Thymus (tissue), 14 donors: ENCODE data around the gene SSX2IP. TPM values are rescaled to one million over a fixed set of nuclear protein-coding genes. Genes with fewer than 3 reads are reported as not detected.
A peak's percentile ranks its signal among the peaks of the same experiment; 100 is the strongest.

Source experiments
- DNase-seq, 9 donors: peaks; one replicate each; pipeline ENCODE4 v3.0.0-alpha.2; 2013; ENCODE audit warnings: low spot score in 9 of 9, low read depth in 6 of 9, missing footprints in 1 of 9
- H3K27ac ChIP-seq, 2 donors: one replicate each; pipeline ENCODE4 v1.5.1; 2013; ENCODE audit warnings: control low read depth in 1 of 2, low read depth in 1 of 2, low read length in 1 of 2, mild to moderate bottlenecking in 1 of 2, moderate library complexity in 1 of 2
- H3K27me3 ChIP-seq, 2 donors: one replicate each; pipeline ENCODE4 v1.5.1; 2013; ENCODE audit warnings: low read length in 1 of 2; ENCODE audit not compliant: control insufficient read depth in 2 of 2, insufficient read depth in 1 of 2
- H3K36me3 ChIP-seq, 2 donors: one replicate each; pipeline ENCODE4 v1.5.1; 2013; ENCODE audit warnings: low read length in 1 of 2, mild to moderate bottlenecking in 1 of 2, moderate library complexity in 1 of 2; ENCODE audit not compliant: control insufficient read depth in 2 of 2, insufficient read depth in 2 of 2
- H3K4me1 ChIP-seq, 2 donors: one replicate each; pipeline ENCODE4 v1.5.1; 2013; ENCODE audit warnings: low read length in 2 of 2; ENCODE audit not compliant: control insufficient read depth in 2 of 2, insufficient read depth in 2 of 2
- H3K4me3 ChIP-seq, 2 donors: one replicate each; pipeline ENCODE4 v1.5.1; 2013; ENCODE audit warnings: low read length in 2 of 2, control low read depth in 1 of 2, mild to moderate bottlenecking in 1 of 2
- H3K9me3 ChIP-seq, 2 donors: one replicate each; pipeline ENCODE4 v1.5.1; 2013; ENCODE audit warnings: low read length in 1 of 2, mild to moderate bottlenecking in 1 of 2; ENCODE audit not compliant: control insufficient read depth in 2 of 2, insufficient read depth in 1 of 2
- WGBS: extraction: QIAGEN DNeasy Blood & Tissue Kit; methylation state at CpG from one replicate; pipeline ENCODE4 v1.1.7; 2013; 5-methylcytosine and 5-hydroxymethylcytosine counted together
- long read RNA-seq, 10 donors: transcript quantifications; one replicate each; lab custom pipeline, GENCODE V29; 2026
- polyA plus RNA-seq: library from polyadenylated mRNA; stranded (reverse); fragments of 200-250 nt; gene quantifications from one replicate; pipeline ENCODE4 v1.2.3, GENCODE V29; 2013
- total RNA-seq: library from RNA; stranded (reverse); fragments of 120-200 nt; gene quantifications from one replicate; pipeline ENCODE4 v1.2.4, GENCODE V29; 2013
- donor health status: healthy.

The SSX2IP gene, protein sequence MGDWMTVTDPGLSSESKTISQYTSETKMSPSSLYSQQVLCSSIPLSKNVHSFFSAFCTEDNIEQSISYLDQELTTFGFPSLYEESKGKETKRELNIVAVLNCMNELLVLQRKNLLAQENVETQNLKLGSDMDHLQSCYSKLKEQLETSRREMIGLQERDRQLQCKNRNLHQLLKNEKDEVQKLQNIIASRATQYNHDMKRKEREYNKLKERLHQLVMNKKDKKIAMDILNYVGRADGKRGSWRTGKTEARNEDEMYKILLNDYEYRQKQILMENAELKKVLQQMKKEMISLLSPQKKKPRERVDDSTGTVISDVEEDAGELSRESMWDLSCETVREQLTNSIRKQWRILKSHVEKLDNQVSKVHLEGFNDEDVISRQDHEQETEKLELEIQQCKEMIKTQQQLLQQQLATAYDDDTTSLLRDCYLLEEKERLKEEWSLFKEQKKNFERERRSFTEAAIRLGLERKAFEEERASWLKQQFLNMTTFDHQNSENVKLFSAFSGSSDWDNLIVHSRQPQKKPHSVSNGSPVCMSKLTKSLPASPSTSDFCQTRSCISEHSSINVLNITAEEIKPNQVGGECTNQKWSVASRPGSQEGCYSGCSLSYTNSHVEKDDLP
- total RNA-seq (23.7 TPM), polyA plus RNA-seq (15.4 TPM)
- long read RNA-seq, donor 1, result 0 reads
- long read RNA-seq, donor 2, full-length matches to known transcripts, result 4 of 16 reads
- long read RNA-seq, donor 2, partial matches to known transcripts, result 12 of 16 reads
- long read RNA-seq, donor 2, other reads (novel, unspliced or antisense), result 0 of 16 reads
- long read RNA-seq, donor 3, full-length matches to known transcripts, result 2 of 2 reads
- long read RNA-seq, donor 3, partial matches to known transcripts, result 0 of 2 reads
- long read RNA-seq, donor 3, other reads (novel, unspliced or antisense), result 0 of 2 reads
- long read RNA-seq, donor 4, full-length matches to known transcripts, result 2 of 2 reads
- long read RNA-seq, donor 4, partial matches to known transcripts, result 0 of 2 reads
- long read RNA-seq, donor 4, other reads (novel, unspliced or antisense), result 0 of 2 reads
- long read RNA-seq, donor 5, full-length matches to known transcripts, result 1 of 1 reads
- long read RNA-seq, donor 5, partial matches to known transcripts, result 0 of 1 reads
- long read RNA-seq, donor 5, other reads (novel, unspliced or antisense), result 0 of 1 reads
- long read RNA-seq, donor 6, full-length matches to known transcripts, result 2 of 2 reads
- long read RNA-seq, donor 6, partial matches to known transcripts, result 0 of 2 reads
- long read RNA-seq, donor 6, other reads (novel, unspliced or antisense), result 0 of 2 reads
- long read RNA-seq, donor 7, partial matches to known transcripts, result 0 of 2 reads
- long read RNA-seq, donor 7, other reads (novel, unspliced or antisense), result 0 of 2 reads
- long read RNA-seq, donor 8, result 0 reads
- long read RNA-seq, donor 9, full-length matches to known transcripts, result 3 of 3 reads
- long read RNA-seq, donor 9, partial matches to known transcripts, result 0 of 3 reads
- long read RNA-seq, donor 9, other reads (novel, unspliced or antisense), result 0 of 3 reads
- long read RNA-seq, donor 10, full-length matches to known transcripts, result 1 of 1 reads
- long read RNA-seq, donor 10, partial matches to known transcripts, result 0 of 1 reads
- long read RNA-seq, donor 10, other reads (novel, unspliced or antisense), result 0 of 1 reads

DNA sequence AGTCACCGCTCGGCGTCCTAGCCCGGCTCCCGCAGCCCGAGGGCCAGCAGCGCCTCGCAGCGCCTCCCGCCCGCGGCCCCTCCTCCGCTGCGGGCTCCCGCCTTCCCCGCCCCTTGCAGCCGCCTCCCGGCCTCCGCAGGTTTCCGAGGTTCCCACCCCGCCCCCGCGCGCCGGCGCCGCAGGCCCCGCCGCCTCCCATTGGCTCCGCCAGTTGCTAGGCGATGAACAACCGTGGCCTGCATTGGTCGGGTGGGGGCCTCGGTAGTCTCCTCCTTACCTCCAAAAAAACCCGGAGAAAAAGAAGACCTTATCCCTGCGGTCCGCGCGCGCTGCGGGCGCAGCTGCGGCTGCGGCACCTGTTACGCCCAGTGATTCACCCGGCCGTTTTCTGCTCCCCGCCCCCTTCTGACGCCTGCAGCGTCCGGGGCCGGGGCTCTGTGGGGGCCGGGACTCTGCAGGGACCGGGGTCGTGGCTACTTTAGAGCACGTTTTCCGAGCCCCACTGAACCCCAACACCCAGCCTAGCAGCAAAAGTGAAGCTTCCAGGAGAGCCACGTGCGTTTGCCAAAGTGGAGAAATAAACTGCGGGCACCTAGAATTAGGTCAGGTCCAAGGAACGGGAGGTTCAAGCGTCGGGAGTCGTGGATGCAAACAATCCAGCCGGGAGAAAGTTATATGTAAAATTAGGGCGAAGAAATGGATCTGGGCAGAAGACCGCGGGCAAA lies at the start of gene SSX2IP:
TSS of gene SSX2IP (minus strand) at position 65 of the 725 bp plus-strand sequence. CDS start 19,242 bp downstream, outside the sequence.
- Histone ChIP-seq H3K36me3 (no peaks in the 10 kb centered on the region), H3K4me3 (peak within 1 kb of the TSS; percentile 75 to 89), H3K27me3 (no peaks in the 10 kb centered on the region), H3K4me1 (peaks cover 39% of the 10 kb centered on the region in 2 donors), H3K9me3 (no peaks in the 10 kb centered on the region), H3K27ac (peak within 1 kb of the TSS; percentile 85 to 90)
- peak; percentile 85 to 98 (median 95) for DNase-seq
- 1% methylated on average over 68 of the region's 68 CpGs for WGBS

DNA sequence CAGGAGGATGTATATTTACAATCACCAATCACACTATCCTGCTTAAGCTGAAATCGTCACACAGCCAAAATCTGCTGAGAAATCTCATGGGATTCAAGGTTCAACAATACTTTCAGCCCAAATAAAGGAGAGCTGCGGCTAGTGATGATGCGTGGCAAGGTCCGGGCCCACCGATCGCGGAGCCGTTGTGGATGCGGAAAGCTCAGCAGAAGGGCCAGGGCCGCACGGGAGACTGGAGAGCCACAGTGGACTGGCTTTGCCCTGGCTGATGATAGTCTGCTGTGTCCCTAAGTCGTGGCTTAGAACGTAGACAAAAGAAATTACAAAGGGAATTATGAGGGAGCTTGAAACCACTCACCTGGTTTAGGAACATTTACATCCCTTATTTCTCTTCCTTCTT lies 48.0 kb upstream of the SSX2IP start:
- H3K9me3 ChIP-seq, result no peaks in the 10 kb centered on the region
- H3K4me3 ChIP-seq, result no peak overlapping the region
- WGBS, result 97% methylated on average over 13 of the region's 13 CpGs
- H3K4me1 ChIP-seq, result no peaks in the 10 kb centered on the region
- no peak overlapping the region for H3K27ac ChIP-seq
- no peak for DNase-seq
- H3K36me3 ChIP-seq, result no peaks in the 10 kb centered on the region
- H3K27me3 ChIP-seq, result no peaks in the 10 kb centered on the region

DNA sequence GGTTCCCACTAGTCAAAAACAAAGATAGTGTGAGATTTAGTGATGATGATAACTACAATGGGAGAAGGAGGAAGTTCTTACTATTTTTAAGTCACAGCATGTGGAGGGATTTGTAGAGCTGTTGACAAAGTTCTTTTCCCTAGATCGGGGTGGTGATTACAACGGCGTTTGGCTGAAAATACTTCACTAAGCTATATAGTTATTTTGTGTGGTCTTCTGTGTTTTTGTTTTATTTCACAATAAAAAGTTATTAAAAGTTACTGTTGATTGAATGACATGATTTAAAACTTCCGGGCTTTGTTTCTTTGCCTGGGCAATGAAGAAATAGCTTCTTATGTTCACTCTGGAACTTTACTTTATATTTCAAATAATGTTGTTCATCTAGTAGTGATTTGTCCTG lies 47.3 kb upstream of the SSX2IP start:
- H3K9me3 ChIP-seq, result no peaks in the 10 kb centered on the region
- no peaks in the 10 kb centered on the region for H3K4me1 ChIP-seq
- no peak overlapping the region for H3K27ac ChIP-seq
- no peak overlapping the region for H3K4me3 ChIP-seq
- H3K27me3 ChIP-seq, result no peaks in the 10 kb centered on the region
- H3K36me3 ChIP-seq, result no peaks in the 10 kb centered on the region
- no peak for DNase-seq
- WGBS, result 87% methylated on average over 4 of the region's 4 CpGs

DNA sequence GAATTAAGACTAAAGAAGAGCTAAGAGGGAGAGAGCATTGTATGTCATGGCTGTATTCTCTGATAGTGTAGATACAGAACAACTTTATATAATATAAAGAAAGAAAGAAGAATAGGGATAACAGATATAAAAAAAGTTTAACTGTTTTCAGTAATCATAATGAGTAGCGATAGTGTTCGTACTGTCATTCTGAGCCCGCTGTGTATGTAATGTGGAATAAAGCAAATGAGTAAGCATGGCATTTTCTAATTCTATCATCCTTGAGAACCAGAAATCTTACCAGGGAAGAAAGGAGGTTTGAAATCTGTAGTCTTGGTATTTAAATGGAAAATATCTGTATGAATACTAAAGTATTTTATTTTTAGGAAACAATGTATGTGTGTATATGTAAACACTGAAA lies 46.7 kb upstream of the SSX2IP start:
- no peaks in the 10 kb centered on the region for H3K27me3 ChIP-seq
- no peaks in the 10 kb centered on the region for H3K36me3 ChIP-seq
- WGBS, result 98% methylated on average over 3 of the region's 3 CpGs
- no peak for DNase-seq
- no peaks in the 10 kb centered on the region for H3K4me1 ChIP-seq
- H3K9me3 ChIP-seq, result peaks cover 0 to 4% of the 10 kb centered on the region in 2 donors
- H3K27ac ChIP-seq, result no peak overlapping the region
- H3K4me3 ChIP-seq, result no peak overlapping the region

DNA sequence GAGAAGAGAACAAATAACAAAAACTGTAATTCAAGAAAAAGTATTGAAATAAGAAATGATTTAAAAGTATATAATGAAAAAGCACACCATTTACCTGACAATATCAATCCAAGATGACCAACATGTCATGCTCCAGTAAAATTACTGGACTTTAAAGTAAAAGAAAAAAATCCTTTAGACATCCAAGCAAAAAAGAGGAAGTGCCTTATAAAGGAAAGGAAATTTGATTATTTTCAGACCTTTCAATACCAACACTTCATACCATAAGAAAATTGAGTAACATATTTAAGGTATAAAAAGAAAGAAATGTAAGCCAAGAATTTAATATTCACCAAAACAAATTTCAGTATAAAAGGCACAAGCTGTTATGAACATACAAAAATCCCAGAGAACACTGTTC lies 46.2 kb upstream of the SSX2IP start:
- no peak overlapping the region for H3K4me3 ChIP-seq
- no peaks in the 10 kb centered on the region for H3K27me3 ChIP-seq
- no peak overlapping the region for H3K27ac ChIP-seq
- no peak for DNase-seq
- H3K4me1 ChIP-seq, result no peaks in the 10 kb centered on the region
- peaks cover 0 to 5% of the 10 kb centered on the region in 2 donors for H3K9me3 ChIP-seq
- H3K36me3 ChIP-seq, result no peaks in the 10 kb centered on the region

DNA sequence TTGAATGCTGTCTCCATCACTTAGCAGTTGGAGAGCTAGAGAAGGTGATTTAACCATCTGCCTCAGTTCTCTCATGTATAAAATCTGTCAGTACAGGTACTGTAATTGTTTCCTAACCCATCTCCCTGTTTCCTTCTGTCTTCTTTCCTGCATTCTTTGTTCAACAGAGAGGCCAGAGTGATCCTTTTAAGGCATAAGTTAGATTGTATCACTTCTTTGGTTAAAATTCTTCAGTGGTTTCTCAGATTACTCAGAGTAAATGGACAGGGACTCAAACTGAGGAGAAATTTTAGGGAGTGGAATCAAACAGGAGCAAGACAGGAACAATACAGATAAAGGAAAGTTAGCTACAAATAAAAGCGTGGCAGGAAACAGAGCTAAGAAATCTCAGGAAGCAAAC lies 45.2 kb upstream of the SSX2IP start:
- Histone ChIP-seq H3K27me3 (no peaks in the 10 kb centered on the region), H3K27ac (no peak overlapping the region), H3K4me3 (no peak overlapping the region), H3K9me3 (peaks cover 0 to 5% of the 10 kb centered on the region in 2 donors), H3K4me1 (no peaks in the 10 kb centered on the region), H3K36me3 (no peaks in the 10 kb centered on the region)
- DNase-seq, result no peak
- WGBS, result 94% methylated on average over 1 of the region's 1 CpG

DNA sequence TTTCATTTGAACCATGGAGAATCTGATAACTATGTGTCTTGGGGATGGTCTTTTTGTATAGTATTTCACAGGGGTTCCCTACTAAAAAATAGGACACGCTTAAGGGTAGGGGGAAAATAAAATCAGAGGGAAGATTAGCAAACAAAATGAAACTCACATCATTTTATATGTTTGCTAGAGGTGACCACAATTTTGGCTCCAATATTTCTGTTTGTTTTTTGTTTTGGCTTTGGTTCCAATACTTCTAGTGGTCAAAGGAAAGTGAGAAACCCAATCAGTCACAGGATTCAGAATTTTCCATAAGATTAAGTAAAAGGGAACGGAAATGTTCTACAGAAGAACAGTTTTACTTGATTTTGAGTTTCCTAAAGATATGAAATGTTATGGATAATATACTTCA lies 42.3 kb upstream of the SSX2IP start:
- no peaks in the 10 kb centered on the region for H3K27me3 ChIP-seq
- WGBS, result 48% methylated on average over 2 of the region's 2 CpGs
- H3K4me3 ChIP-seq, result no peak overlapping the region
- H3K36me3 ChIP-seq, result no peaks in the 10 kb centered on the region
- DNase-seq, result no peak
- no peak overlapping the region for H3K27ac ChIP-seq
- H3K4me1 ChIP-seq, result no peaks in the 10 kb centered on the region
- peaks cover 0 to 5% of the 10 kb centered on the region in 2 donors for H3K9me3 ChIP-seq

DNA sequence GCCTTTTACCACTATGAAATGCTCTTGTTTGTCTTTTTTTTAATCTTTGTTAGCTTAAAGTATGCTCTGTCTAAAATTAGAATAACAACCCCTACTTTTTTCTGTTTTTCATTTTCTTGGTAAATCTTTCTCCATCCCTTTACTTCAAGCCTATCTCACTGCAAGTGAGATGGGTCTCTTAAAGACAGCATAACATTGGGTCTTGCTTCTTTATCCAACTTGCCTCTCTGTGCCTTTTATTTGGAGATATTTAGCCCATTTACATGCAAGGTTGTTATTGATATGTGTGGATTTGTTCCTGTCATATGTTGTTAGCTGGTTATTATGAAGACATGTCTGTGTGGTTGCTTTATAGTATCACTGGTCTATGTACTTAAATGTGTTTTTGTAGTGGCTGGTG lies 41.3 kb upstream of the SSX2IP start:
- no peak for DNase-seq
- Histone ChIP-seq H3K36me3 (no peaks in the 10 kb centered on the region), H3K9me3 (peaks cover 0 to 5% of the 10 kb centered on the region in 2 donors), H3K27me3 (no peaks in the 10 kb centered on the region), H3K27ac (no peak overlapping the region), H3K4me3 (no peak overlapping the region), H3K4me1 (no peaks in the 10 kb centered on the region)
